HG03103 (cell line): ENCODE results near the gene RAP1GAP.

Experiments
- ATAC-seq: cut with Tn5 transposase; IDR thresholded peaks from one replicate; pipeline ENCODE4 v1.9.1; 2021; ENCODE audit warnings: low read depth; ENCODE audit not compliant: unreplicated experiment

The RAP1GAP gene

DNA sequence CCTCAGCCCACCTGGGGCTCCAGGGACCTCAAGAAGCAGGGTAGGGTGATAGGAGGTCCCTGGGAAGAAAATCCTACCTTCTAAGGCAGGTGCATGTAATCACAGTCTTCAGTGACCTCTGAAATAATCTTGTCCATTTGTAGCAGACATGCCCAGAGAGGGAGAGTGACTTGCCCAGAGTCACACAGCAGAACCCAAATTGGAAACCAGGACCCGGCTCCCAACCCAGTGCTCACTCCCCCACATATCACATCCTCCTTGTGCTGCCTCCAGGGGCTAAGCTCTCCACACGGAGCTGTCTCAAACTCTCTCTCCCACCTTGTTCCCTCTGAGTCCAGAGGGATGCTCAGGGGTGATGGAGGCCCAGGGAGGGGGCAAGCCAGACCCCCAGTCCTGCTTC, 72.5 kb downstream of the RAP1GAP start:
- ATAC-seq, result no peak

DNA sequence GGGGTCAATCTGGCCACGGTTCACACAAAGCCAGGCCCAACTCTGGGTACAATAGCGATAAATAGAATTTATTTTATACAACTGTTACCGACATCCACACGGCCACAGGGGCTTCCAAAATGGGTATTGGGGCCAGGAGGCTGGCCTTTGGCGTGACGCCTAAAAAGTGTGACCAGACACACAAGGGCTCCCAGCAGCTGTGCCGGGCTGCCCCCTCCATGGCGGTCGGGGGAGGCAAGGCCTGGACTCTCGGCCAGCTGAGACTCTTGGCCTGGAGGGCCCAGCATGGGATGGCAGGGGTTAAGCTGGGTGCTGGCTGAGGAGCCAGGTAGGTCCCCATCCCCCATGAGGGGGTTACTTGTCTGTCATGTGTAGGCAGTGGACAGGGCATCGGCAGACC, 73.0 kb downstream of the RAP1GAP start:
- no peak for ATAC-seq

DNA sequence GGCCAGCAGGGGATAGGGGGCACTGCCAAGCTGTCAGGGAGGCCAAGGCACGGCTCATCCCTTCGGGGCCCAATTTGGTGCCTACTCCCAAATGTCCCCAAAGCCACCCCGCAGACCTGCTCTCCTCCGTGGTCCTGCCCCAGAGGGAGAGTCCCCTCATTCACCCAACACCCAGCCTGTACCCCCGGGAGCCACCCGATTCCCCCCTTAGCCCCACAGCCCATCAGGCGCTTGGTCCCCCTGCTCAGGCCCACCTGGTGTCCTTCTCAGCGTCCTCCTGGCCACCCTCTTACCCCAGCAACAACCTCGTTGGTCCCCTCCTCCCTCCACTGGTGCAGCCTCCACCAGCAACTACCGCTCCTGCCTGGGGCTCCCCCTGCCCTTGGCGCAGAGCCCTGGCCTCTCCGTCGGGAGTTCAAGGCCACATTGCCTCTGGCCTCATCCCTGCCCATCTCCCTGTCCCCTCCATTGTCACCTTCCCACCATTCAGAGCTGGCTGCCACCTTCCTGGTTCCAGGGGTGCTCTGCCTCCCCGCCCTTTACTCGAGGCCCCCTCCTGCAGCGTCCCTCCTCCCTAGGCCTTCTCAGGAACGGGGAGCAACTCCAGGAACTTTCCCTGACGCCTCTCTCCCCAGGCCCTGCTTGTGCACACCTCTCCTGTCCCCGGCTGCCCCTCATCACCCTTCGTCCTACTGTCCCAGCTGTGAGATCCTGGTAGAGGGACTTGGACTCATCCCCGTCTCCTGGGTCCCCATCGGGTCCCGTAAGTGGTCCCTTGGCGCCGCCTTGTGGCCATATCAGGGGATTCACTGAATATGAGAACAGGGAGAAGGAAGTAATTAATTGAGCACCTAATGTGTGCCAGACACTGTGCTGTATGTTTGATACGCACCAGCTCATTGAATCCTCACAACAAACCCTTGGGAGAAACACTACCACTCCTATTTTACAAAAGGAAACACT, 73.9 kb downstream of the RAP1GAP start:
- ATAC-seq, result no peak

DNA sequence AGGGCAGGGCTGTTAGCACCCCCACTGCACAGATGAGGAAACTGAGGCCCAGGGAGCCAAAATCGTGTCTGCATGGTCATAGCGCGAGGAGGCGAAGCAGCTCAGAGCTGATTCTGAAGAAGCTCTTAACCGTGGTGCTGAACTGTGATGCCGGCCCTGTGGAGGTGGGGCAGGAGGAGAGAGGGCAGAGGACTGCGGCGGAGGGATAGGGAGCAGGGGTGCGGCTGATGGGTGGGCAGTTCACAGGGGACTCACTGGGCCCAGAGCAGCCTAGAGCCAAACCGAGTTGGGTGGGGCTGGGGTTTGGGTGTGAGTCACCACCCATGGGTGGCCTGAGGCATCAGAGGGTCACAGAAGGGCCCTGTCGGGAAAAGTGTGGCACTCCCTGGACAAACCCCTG, 74.7 kb downstream of the RAP1GAP start:
- no peak for ATAC-seq

DNA sequence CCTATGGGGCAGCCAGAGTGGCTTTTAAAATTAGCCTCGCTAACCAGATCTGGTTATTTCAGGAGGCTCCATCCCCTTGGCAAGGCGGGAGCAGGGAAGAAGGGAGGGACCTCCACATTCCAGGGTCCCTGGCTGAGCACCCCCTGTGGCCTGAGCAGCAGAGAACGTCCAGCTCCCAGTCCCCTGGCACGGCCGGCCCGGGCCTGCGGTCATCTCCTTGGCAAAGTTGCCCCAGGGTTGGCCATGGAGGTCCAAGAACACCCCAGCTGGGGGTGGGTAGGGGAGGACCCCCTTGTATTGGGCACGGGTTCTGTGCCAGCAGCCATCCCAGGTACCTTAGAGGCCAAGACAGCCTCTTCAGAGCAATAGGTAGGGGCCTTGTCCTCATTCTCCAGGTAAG, 75.9 kb downstream of the RAP1GAP start:
- ATAC-seq, result no peak

DNA sequence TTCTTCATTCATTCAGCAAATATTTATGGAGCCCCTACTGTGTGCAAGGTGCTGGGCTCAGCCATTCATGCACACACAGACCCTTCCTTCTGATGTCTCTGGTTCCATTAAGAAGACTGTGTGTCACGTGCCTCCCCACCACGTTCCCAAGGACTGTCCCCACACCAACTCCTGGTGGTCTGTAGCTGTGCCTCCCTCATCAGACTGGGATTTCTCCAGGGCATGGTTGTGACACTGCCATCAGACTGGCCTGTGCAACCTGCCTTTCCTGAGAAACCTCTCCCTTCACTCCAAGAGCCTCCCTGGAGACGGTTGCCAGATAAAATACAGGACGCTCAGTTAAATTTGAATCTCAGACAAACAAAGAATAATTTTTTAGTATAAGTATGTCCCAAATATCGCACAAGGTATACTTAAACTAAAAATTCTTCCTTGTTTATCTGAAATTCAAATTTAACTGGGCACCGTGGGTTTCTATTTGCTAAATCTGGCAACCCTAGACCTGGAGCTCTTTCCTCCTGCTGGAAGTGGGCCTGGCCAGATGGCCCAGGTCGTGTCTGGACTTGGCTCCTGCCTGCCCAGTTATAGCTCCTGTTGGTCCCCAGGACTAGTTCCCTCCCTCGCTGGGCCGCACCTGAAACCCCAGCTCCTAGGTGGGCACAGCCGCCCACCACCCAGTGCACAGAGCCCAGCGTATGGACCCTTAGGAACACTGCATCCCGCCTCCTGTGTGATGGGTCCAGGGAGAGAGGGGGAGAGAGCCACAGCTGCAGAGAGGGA, 76.9 kb downstream of the RAP1GAP start:
- ATAC-seq, result no peak

DNA sequence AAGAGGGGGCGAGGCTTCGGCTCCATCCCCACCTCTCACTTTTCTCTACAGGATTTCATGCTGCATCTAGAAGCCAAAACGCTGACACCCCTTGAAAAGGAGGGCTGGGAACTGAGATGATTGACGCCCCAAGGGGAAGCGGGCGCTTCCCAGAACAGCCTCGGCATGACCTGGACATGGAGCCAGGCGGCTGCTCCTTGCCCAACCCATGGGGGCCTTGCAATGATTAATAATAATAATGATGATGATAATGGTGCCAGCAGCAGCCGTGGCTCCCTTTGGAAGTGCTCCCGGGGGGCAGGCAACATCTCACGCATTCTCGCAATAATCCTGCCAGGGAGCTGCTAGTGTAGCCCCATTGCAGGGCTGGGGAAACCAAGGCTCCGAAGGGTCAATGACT, 78.2 kb downstream of the RAP1GAP start:
- no peak for ATAC-seq

DNA sequence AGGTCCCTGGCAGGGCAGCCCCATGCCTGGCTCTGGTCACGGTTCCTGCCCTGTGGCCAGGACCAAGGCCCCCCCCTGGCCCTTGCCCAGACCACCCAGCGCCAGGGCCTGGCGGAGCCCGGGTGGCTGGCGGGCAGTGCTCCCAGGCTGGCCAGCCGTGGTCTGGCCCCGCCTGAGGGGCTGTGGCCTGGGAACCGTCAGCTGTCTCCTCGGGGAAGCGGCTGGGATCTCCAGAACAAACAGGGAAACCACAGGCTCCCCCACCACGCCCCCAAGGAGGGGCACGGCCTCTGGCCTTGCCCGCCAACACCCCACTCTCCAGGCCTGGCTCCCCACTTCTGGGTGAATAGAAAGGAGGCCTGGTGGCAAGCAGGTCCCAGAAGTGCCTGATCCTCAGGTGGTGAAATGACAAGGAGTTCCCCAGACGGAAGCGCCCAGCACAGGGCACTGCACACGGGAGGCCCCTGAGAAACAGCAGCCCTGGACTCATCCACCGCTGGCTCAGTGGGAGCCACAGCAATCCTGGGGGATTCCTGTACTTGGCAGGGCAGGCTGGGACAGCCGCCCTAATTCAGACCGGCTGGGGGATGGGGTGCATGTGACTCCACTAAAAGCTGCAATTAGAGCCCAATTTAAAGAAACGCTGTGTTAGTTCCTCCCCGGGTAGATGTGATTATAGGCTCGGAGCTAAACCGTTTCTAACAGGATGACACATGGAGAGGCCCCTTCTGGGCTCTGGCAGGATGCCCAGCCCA, 78.9 kb downstream of the RAP1GAP start:
- ATAC-seq, result no peak

DNA sequence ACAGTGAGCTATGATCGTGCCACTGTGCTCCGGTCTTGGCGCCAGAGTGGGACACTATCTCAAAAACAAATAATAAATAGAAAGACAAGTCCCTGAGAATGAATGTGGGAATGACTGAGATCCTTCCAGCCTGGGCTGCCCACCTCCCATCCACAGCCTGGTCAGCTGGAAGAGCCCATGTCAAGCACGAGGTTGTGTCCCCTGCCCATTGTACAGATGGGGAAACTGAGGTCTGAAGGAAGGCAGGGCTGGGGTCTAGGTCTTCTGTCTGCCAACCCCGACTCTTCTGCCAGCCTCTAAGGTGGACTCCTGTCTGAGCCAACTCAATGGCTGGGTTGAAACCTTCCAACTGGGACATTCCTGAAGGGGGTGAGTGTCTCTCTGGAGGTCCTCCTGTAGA, 79.5 kb downstream of the RAP1GAP start:
- ATAC-seq, result no peak

DNA sequence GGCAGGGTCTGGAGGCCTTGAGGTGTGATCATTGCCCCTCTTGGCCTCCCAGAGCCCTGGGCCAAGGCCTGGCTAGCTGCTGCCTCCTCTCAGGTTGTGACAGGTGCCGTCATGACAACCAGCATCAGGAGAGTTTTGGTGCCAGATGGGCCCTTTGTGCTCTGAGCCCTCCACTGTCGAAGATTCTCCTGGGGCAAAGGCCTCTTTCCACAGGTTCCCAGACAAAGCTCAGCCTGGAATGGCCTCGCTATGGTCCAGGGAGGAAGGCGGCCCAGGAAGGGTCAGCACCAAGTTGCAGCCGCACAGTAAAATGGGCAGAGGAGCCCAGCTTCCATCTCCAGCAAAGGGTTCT, 81.6 kb downstream of the RAP1GAP start:
- no peak for ATAC-seq

DNA sequence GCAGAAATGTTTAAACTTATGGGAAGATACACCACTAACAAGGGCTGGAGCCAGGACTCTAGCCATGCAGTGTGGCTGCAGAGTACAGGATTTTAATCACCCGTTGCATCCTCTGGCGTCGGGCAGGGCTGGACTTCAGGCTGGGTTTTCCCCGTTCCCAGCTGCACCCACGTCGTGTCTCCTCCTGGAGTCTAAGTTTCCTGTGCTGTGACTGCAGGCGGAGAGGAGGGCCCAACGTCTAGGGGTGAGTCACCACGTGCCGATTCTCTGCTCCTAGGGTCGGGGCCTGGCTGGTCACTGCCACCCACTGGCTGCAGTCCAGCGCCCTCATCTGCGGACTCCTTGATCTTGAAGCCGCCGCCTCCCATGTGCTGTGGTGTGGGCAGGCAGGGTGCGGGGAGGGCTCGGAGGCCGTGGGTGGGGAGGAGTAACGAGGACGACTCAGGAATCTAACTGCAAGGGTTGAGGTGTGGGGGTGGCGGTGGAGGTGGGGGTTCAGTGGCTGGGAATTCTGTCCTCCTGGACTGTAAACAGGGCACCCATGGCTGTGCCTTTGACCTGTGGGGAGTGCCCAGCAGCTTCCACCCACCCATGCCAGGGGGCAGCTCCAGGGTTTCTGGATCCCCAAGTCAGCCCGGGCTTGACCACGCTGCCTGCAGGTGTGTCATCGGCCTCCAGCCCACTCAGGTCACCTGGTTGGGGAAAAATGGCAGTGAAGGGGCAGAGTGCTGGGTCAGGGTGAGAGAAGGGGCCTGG, 82.1 kb downstream of the RAP1GAP start:
- no peak for ATAC-seq

DNA sequence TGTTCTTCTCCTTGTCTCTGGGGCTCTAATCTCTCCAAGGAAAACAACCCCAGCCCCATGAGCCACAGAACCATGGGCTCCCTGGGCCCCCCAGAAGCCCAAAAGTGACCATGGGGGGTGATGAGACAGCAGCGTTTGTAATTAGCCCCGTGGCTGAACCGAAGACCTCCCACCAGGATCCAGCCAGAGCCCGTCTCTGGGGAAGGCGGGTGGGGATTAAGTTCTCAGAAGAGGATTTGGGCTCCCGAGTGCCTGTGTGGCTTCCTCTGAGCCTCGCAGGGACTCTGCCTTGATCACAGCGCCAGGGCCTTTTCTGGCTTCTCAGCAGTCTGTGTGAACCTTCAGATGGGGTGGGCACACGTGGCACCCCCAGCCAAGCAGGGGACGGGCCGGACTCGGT, 82.9 kb downstream of the RAP1GAP start:
- no peak for ATAC-seq

DNA sequence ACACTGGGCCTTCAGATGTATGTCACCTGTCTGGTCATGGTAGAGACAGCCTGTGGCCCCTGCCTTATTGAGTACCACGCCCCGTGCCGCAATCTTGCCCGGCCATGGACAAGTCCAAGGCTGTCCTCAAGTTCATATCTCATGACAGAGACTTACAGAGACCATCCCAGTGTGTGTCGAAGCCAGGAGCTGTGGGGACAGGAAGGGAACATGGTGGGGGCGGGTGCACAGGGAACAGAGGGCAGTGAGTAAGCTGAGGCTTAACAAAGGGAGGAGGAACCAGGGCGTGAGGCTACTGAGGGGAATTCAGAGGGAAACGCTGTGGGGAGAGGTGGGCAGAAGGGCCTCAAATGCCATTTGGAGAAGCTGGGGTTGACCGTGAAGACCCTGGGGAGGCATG, 84.1 kb downstream of the RAP1GAP start:
- ATAC-seq, result no peak

DNA sequence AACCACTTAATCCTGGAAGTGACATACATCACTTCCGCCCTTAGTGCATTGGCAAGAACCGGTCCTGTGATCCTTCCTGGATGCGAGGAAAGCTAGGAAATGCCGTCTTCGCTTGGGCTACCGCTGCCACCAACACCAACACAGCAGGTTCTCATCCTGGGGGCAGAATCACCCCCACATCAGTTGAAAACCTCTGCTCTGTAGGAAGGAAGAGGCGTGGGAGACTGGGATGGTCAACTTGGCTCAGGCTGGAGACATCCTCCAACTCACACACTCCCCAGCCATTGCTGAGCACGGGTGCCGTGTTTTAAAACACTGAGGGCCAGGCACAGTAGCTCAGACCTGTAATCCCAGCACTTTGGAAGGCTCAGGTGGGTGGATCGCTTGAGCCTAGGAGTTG, 85.1 kb downstream of the RAP1GAP start:
- no peak for ATAC-seq

DNA sequence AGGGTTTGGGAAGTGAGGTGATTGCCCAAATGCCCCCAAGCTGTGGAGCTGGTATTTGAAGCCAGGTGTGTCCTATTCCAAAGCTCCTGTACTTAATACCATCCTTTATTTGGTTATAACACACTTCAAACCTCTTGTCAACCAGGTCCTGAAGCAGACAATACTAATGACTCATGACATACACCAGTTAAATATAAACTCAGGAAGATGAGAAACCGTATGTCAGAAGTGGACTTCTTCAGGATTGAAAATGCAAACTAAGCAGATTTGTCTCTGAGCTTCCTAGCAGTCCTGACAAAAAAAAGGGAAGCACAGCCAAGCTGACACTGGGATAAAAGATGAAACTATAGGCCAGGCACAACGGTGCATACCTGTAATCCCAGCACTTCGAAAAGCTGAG, 89.4 kb downstream of the RAP1GAP start:
- no peak for ATAC-seq

DNA sequence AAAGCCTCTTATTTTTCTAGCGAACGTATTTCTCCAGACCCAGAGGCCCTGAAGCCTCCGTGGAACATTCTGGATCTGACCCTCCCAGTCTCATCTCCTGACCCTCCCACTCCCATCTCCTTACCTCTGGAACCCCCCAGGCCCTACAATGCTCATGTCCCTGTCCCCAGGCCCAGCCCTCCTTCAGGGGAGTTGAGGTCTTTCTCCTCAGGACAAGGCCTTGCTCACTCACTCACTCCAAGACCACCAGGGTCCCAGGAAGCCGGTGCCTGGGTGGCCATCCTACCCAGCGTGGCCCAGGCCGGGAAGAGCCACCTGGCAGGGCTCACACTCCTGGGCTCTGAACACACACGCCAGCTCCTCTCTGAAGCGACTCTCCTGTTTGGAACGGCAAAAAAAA, 91.2 kb downstream of the RAP1GAP start:
- ATAC-seq, result no peak

DNA sequence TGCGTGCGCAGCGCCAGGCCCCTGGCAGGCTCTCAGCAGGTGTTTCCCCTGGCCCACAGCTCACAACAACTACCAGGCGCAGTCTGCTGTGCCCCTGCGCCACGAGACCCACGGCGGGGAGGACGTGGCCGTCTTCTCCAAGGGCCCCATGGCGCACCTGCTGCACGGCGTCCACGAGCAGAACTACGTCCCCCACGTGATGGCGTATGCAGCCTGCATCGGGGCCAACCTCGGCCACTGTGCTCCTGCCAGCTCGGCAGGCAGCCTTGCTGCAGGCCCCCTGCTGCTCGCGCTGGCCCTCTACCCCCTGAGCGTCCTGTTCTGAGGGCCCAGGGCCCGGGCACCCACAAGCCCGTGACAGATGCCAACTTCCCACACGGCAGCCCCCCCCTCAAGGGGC, 91.8 kb downstream of the RAP1GAP start:
- no peak for ATAC-seq

DNA sequence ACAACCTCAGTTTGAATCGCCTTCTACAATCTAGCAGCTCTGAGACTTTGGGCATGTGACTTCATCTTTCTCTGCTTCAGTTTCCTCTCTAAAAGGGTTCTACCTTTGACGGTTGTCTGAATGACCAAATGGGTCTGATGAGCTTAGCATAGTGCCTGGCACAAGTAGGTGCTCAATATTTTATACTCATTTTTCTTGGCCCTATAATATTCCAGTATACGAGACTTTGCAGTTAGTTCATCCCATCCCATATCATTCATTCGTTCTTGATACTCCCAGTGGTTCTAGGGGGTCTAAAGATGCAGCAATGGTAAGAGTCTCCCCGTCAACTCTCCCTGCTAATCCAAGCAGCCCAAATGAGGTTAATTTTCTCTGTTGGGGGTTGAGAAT, 92.4 kb downstream of the RAP1GAP start:
- ATAC-seq, result no peak

DNA sequence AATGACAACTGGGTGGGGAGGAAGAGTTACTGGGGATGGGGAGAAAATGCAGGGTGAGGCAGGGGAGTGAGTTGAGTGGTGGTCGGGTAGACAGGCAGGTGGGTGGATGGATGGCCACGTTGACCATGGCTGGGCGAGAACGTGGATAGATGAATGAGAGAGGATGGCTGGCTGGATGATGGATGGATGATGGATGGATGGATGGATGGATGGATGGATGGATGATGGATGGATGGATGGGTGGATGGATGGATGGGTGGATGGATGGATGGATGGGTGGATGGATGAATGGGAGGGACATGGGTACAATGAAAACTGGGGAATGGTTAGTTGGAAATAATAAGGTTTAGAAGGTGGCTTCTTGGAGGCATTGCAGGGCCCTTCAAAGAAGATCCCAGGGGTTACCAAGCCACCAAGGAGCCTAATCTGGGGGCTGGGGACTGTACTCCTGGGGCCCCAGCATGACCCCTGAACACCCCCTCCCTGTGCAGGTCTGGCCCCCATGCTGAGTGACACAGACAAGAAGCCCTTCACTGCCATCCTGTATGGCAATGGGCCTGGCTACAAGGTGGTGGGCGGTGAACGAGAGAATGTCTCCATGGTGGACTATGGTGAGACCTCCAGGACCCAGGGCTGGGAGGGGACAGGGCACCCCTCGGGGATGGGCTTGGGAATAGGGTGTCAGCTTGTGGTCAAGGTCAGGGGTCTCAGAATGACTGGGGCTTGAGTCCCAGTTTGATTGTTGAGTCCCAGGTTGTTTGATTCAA, 92.9 kb downstream of the RAP1GAP start:
- no peak for ATAC-seq
